Measurements from ENCODE around the gene ALPP.
A peak's percentile ranks its signal among the peaks of the same experiment; 100 is the strongest.
"Not testable (repeated sequence)": the region's sequence is repeated elsewhere in the genome, so short reads cannot be mapped to it uniquely, and the experiment has no call there.

ALPP gene

DNA sequence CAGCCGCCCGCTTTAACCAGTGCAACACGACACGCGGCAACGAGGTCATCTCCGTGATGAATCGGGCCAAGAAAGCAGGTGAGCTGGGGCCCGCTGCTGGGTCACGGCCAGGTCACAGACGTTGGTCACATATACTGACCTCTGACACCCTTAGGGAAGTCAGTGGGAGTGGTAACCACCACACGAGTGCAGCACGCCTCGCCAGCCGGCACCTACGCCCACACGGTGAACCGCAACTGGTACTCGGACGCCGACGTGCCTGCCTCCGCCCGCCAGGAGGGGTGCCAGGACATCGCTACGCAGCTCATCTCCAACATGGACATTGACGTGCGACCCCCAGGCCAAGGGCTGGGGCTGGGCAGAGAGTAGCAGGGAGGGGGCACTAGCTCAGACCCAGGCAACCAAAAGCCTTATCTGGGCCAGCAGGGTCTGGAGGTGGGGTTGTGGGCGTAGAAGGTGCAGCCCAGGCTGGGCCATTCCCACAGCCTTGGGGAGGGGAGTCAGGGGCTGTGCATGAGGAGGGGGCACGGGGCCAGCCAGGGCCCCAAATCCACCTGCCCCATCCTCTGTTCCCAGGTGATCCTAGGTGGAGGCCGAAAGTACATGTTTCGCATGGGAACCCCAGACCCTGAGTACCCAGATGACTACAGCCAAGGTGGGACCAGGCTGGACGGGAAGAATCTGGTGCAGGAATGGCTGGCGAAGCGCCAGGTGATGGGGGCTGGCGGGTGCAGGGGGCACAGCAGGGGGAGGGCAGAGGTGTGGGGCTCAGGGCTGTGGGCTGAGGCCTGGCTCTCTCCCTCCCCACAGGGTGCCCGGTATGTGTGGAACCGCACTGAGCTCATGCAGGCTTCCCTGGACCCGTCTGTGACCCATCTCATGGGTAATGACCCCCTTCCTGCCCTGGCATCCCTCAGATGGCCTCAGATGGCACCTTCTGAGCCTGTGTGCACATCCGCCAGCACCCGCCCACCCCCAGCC, 1.3 kb downstream of the ALPP start:
- peaks cover 57% of the 10 kb centered on the region for H3K27me3 Mint-ChIP-seq
- not testable (repeated sequence) for H3K4me3 Mint-ChIP-seq, H3K9me3 Mint-ChIP-seq, ATAC-seq, H3K27ac Mint-ChIP-seq, H3K36me3 Mint-ChIP-seq
- peaks cover 12% of the 10 kb centered on the region for H3K4me1 Mint-ChIP-seq

DNA sequence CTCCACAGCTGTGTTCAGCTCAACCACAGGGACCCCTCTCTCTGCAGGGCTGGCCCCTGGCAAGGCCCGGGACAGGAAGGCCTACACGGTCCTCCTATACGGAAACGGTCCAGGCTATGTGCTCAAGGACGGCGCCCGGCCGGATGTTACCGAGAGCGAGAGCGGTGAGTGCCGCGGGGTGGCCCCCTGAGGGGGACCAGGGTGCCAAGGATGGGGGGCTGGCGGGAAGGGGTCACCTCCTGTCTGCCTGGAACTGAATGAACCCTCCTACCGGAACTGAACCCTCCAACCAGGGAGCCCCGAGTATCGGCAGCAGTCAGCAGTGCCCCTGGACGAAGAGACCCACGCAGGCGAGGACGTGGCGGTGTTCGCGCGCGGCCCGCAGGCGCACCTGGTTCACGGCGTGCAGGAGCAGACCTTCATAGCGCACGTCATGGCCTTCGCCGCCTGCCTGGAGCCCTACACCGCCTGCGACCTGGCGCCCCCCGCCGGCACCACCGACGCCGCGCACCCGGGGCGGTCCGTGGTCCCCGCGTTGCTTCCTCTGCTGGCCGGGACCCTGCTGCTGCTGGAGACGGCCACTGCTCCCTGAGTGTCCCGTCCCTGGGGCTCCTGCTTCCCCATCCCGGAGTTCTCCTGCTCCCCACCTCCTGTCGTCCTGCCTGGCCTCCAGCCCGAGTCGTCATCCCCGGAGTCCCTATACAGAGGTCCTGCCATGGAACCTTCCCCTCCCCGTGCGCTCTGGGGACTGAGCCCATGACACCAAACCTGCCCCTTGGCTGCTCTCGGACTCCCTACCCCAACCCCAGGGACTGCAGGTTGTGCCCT, 2.9 kb downstream of the ALPP start:
- H3K9me3 Mint-ChIP-seq, H3K36me3 Mint-ChIP-seq, ATAC-seq, H3K4me3 Mint-ChIP-seq, H3K27ac Mint-ChIP-seq: not testable (repeated sequence)
- H3K4me1 Mint-ChIP-seq, result peaks cover 20% of the 10 kb centered on the region
- peaks cover 65% of the 10 kb centered on the region for H3K27me3 Mint-ChIP-seq

DNA sequence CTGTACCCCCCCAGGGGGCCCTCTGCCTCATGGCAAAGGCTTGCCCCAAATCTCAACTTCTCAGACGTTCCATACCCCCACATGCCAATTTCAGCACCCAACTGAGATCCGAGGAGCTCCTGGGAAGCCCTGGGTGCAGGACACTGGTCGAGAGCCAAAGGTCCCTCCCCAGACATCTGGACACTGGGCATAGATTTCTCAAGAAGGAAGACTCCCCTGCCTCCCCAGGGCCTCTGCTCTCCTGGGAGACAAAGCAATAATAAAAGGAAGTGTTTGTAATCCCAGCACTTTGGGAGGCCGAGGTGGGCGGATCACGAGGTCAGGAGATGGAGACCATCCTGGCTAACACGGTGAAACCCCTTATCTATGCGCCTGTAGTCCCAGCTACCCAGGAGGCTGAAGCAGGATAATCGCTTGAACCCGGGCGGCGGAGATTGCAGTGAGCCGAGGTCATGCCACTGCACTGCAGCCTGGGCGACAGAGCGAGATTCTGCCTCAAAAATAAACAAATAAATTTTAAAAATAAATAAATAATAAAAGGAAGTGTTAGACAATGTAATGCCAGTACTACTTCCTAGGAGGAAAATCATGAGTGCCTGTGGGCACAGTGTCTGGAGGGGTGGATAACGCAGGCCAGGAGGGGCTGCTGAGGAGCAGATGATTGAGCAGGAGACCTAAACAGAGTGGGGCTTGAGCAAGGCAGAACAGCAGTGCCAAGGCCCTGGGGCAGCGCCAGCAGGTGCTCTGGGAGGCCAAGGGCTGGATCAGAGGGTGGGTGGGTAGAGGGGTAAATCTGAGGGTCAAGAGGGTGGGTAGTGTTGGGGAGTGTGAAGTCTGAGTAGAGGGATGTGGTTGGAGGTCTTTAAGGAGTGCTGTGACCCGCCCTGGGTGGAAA, 4.0 kb downstream of the ALPP start:
- H3K4me3 Mint-ChIP-seq, result no peak overlapping the region
- peaks cover 20% of the 10 kb centered on the region for H3K4me1 Mint-ChIP-seq
- H3K9me3 Mint-ChIP-seq, result peaks cover 4% of the 10 kb centered on the region
- H3K27ac Mint-ChIP-seq, result no peak overlapping the region
- no peak for ATAC-seq
- no peaks in the 10 kb centered on the region for H3K36me3 Mint-ChIP-seq
- H3K27me3 Mint-ChIP-seq, result peaks cover 61% of the 10 kb centered on the region

DNA sequence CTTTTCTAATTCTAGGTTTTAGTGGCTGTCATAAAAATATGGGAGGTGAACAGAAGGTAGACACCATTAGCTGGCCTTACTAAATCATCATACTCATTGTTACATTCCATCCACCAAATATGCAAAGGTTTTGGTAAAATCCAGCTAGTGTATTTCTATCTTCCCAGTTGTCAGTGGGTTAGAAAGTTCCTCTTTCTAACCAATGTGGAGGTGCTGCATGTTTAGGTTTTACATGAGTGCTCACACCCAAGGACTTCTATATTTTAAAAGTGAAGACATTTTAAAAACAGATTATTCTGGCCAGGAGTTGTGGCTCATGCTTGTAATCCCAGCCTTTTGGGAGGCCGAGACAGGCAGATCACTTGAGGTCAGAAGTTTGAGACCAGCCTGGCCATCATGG, 5.9 kb downstream of the ALPP start:
- Mint-ChIP-seq H3K36me3 (no peaks in the 10 kb centered on the region), H3K4me1 (peaks cover 20% of the 10 kb centered on the region), H3K9me3 (peaks cover 4% of the 10 kb centered on the region), H3K27me3 (peaks cover 51% of the 10 kb centered on the region), H3K4me3 (no peak overlapping the region), H3K27ac (no peak overlapping the region)
- ATAC-seq, result no peak

DNA sequence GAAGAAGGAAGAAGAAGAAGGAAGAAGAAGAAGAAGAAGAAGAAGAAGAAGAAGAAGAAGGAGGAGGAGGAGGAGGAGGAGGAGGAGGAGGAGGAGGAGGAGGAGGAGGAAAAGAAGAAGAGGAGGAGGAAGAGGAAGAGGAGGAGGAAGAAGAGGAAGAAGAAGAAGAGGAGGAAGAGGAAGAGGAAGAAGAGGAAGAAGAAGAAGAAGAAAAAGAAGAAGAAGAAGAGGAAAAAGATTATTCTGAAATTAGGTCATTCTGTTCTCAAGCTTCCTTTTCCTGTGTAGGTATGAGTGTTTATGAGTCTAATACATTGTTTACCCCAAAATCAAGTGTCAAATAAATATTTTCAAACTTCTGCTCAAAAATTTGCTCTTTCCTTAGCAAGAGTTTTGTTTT, 6.5 kb downstream of the ALPP start:
- Mint-ChIP-seq H3K4me1 (peaks cover 20% of the 10 kb centered on the region), H3K27me3 (peaks cover 51% of the 10 kb centered on the region)
- not testable (repeated sequence) for H3K4me3 Mint-ChIP-seq, H3K36me3 Mint-ChIP-seq, ATAC-seq, H3K27ac Mint-ChIP-seq, H3K9me3 Mint-ChIP-seq

DNA sequence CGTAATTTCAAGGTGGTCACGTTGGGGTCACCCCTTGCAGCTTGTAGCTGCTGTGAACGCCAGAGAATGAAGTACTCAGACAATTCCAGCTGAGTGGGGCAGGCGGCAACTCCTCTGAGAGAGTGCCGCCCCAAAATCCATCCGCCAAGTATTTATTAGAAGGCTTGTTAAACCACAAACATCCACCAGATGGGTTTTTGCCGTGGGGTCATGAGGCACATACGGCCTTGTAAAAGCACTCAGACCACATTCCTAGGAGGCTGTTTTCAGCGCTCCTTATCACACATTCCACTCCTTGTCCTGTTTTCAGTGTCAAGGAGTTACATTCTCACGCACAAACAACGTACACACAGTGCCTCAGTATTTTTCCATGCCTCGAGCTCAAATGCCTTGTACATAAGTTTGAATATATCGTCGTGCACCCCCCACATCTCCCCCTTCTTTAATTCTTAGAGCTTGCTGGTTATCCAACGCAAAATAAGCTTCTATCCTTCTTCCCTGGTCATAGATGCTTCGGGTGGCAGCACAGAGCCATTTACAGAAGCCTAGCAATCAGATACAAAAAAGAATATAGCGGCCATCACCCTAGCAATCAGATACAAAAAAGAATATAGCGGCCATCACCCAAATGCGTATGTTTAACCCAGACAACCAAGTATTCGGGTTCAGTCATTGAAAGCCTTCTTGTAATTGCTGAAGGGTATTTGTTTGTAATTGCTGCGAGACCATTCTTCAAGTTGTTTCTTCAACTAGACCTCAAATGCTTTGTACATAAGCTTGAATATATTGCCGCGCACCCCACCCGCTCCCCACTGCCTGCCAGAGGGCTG, 7.3 kb downstream of the ALPP start:
- peaks cover 57% of the 10 kb centered on the region for H3K27me3 Mint-ChIP-seq
- no peak overlapping the region for H3K27ac Mint-ChIP-seq
- peaks cover 20% of the 10 kb centered on the region for H3K4me1 Mint-ChIP-seq
- peaks cover 4% of the 10 kb centered on the region for H3K9me3 Mint-ChIP-seq
- ATAC-seq, result no peak
- H3K4me3 Mint-ChIP-seq, result no peak overlapping the region
- no peaks in the 10 kb centered on the region for H3K36me3 Mint-ChIP-seq

DNA sequence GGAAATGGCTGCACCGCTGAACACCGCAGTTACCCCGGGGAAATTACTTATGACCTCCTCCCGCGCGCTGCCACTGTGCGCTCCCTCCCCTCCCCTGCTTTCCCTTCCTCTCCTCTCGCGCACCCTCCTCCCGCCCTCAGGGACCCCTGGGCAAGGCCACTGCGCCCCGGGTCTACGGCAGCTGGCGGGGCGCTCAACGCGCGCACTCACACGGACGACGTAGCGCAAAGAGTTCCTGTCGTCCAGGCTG, 7.9 kb downstream of the ALPP start:
- Mint-ChIP-seq H3K27ac (no peak overlapping the region), H3K4me3 (no peak overlapping the region), H3K9me3 (peaks cover 4% of the 10 kb centered on the region), H3K36me3 (no peaks in the 10 kb centered on the region), H3K4me1 (peaks cover 20% of the 10 kb centered on the region), H3K27me3 (peaks cover 59% of the 10 kb centered on the region)
- no peak for ATAC-seq

DNA sequence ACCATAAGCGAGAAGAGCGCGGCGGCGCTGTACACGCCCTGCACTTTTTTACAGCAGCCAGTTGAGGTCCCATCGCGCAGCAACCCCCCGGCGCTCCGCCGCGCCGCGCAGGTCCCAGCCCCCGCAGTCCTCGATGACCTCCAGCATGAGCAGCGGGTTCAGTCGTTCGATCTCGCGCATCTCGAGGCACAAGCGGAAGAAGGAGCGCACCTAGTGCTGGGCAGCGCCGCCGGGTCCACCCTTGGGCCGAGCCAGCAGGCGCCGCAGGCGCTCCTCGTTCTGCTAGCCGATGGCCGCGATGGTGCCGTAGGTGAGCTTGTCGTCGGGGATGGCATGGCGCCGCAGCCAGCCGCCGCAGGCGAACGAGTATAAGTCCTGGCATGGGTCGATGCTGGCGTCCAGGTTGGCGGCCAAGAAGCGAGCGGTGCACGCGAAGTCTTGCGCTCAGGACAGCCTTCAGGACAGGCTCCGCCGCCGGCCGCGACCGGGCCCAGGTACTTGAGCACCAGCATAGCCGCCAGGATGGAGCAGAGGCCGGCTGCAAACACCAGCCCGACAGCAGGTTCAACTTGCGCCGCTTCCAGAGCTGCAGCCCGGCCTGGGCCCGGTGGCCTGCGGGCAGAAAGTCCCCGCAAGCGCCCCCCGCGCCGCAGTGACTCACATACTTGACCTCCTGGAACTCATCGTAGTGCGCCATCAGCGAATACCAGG, 8.3 kb downstream of the ALPP start:
- no peaks in the 10 kb centered on the region for H3K36me3 Mint-ChIP-seq
- peaks cover 57% of the 10 kb centered on the region for H3K27me3 Mint-ChIP-seq
- H3K27ac Mint-ChIP-seq, result no peak overlapping the region
- ATAC-seq, result no peak
- H3K4me1 Mint-ChIP-seq, result peaks cover 16% of the 10 kb centered on the region
- no peak overlapping the region for H3K4me3 Mint-ChIP-seq
- H3K9me3 Mint-ChIP-seq, result peaks cover 4% of the 10 kb centered on the region

DNA sequence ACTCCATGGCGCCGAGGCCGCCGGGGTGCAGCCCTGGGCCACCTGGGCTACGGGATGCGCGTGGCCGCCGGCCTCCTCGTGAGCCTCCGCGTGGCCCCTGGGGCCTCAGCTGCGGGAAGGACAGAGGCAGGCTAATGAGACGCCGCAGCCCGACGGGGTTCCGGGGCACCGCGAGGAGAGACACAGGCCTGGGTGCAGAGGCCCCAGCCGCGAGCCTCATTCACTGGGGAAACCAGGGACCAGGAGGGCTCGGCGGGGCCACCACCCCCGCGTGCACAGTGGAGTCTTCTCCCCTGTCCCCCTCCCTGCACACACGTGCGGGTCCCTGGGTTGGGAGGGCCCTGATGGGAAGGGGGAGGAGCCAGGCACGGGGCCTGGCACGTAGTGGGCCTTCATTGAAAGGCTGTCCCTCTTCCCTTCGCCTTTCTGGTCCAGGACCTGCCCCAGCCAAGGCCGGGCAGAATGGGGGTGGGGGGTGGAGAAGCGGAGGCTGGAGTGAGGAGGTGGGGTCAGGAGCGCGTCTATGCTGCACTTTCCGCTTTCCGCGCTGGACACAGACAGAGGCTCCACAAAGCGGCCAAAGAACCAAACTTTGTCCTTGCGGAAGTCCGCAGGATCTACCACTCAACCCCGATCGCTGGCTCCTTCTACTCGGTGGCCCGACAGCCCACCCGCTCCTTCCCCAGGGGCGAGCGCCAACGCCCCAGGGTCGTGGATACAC, 9.1 kb downstream of the ALPP start:
- H3K27me3 Mint-ChIP-seq, result peaks cover 55% of the 10 kb centered on the region
- peaks cover 14% of the 10 kb centered on the region for H3K4me1 Mint-ChIP-seq
- ATAC-seq, result no peak
- H3K9me3 Mint-ChIP-seq, result peaks cover 4% of the 10 kb centered on the region
- H3K27ac Mint-ChIP-seq, result no peak overlapping the region
- H3K36me3 Mint-ChIP-seq, result no peaks in the 10 kb centered on the region
- H3K4me3 Mint-ChIP-seq, result no peak overlapping the region

DNA sequence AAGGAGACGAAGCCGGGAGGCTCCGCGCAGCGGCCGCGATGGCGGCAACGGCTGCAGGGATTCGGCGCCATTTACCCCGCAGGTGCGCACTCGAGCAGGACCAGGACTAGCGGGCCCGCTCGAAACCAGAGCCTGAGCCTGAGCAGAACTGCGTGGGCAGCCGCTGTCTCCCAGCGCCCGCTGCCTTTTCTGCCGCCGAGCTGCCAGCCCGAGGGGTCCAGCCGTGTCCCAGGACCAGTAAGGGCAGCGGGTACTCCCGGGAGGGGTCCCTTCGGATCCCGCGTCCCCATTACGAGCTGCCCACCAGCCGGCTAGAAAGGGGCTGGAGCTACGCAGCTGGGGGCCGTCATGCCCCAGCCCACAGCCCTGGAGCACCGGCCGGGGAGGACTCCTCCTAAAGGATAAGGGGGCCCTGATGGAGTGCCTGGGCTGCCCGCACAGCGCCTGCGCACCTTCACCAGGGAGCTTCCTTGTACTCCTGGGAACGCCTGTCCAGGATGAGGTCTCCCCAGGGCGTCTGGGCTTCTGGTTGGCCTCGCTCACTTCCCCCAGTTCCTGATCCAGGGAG, 9.9 kb downstream of the ALPP start:
- H3K4me1 Mint-ChIP-seq, result peaks cover 14% of the 10 kb centered on the region
- no peaks in the 10 kb centered on the region for H3K36me3 Mint-ChIP-seq
- no peak overlapping the region for H3K4me3 Mint-ChIP-seq
- peaks cover 52% of the 10 kb centered on the region for H3K27me3 Mint-ChIP-seq
- no peak overlapping the region for H3K27ac Mint-ChIP-seq
- peaks cover 4% of the 10 kb centered on the region for H3K9me3 Mint-ChIP-seq
- ATAC-seq, result peak; percentile 24

DNA sequence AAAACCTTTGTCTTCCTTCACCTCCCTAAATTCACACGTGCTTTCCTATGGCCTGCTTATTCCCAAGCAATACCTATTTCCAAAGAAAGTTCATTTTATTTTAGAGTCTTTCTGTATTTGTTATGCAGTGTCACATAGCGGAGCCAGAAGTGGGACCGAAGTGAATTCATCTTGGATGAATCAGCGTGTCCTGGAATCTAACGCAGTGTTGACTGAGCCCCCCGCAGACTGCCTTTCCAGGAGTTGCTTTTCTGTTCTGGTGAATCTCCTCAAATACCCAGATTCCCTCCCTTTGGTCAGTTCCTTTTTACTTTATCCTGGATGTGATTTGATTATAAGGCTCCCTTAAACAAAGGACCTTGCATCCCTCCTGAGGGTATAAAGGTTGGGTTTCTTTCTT, 10.8 kb downstream of the ALPP start:
- peaks cover 55% of the 10 kb centered on the region for H3K27me3 Mint-ChIP-seq
- no peak overlapping the region for H3K4me3 Mint-ChIP-seq
- H3K9me3 Mint-ChIP-seq, result peaks cover 4% of the 10 kb centered on the region
- no peaks in the 10 kb centered on the region for H3K36me3 Mint-ChIP-seq
- ATAC-seq, result no peak
- H3K4me1 Mint-ChIP-seq, result peaks cover 13% of the 10 kb centered on the region
- H3K27ac Mint-ChIP-seq, result no peak overlapping the region

DNA sequence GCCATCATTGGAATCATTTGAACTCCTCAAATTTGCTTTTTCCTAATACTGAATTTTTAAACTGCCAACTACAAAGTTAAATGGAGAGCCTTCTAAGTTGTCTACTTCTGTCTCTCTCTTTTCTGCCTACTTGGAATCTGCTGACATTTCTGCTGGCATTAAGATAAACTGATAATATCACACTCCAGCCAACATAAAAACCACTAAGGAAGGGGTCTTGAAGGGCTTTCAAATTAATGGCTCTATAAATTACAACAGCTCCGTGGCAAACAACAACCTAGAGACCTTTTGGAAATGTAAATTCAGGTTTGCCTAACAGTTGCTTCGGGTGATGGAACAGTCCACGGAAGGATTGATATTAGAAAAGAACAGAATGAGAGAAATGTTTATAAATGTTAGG, 12.1 kb downstream of the ALPP start:
- Mint-ChIP-seq H3K27ac (no peak overlapping the region), H3K36me3 (no peaks in the 10 kb centered on the region), H3K9me3 (no peaks in the 10 kb centered on the region), H3K4me3 (no peak overlapping the region), H3K4me1 (peaks cover 5% of the 10 kb centered on the region), H3K27me3 (peaks cover 61% of the 10 kb centered on the region)
- ATAC-seq, result no peak

DNA sequence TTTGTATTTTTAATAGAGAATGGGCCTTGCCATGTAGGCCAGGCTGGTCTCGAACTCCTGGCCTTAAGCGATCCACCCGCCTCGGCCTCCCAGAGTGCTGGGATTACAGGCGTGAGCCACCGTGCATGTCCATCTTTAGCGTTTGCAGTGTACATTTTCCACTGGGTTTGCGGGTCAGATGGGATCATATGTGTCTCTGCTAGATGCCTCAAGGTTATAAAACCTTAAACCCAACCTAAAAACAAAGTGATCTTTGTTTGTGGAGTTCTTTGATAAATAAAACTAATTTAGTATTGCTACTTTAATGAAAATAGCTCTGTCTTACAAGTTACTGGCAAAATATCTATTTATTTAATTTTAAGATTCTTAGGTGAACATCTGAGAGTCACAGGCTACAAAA, 15.0 kb downstream of the ALPP start:
- no peaks in the 10 kb centered on the region for H3K36me3 Mint-ChIP-seq
- no peak overlapping the region for H3K4me3 Mint-ChIP-seq
- H3K9me3 Mint-ChIP-seq, result no peaks in the 10 kb centered on the region
- H3K27me3 Mint-ChIP-seq, result peaks cover 60% of the 10 kb centered on the region
- no peak overlapping the region for H3K27ac Mint-ChIP-seq
- no peaks in the 10 kb centered on the region for H3K4me1 Mint-ChIP-seq
- no peak for ATAC-seq
